Heart left ventricle (tissue), 16 donors: ENCODE measurements around the gene OPN1SW. TPM values are rescaled to one million over a fixed set of nuclear protein-coding genes. Genes with fewer than 3 reads are reported as not detected.

Experiments used
- ATAC-seq, 4 donors: fragments of 200-7000 bp; cut with Tn5 transposase; one replicate each; pipeline ENCODE4 v1.9.1; 2020 to 2022; ENCODE audit warnings: moderate library complexity in 4 of 4, mild to moderate bottlenecking in 3 of 4, moderate number of reproducible peaks in 1 of 4
- DNase-seq, 5 donors: peaks; one replicate each; pipeline ENCODE4 v3.0.0-alpha.2; 2020
- H3K27ac ChIP-seq, 12 donors: fragments of 200-600 bp; sonication (generic) in 4 of 12; one replicate each; pipeline versions ENCODE4 v1.5.0 to v1.8.0; 2016 to 2022; ENCODE audit warnings: mild to moderate bottlenecking in 2 of 12
- H3K27me3 ChIP-seq, 9 donors: fragments of 200-600 bp; sonication (generic) in 2 of 9; one replicate each; pipeline versions ENCODE4 v1.5.1 to v1.8.0; 2016 to 2022; ENCODE audit warnings: mild to moderate bottlenecking in 3 of 9
- H3K36me3 ChIP-seq, 9 donors: fragments of 200-600 bp; sonication (generic) in 2 of 9; one replicate each; pipeline versions ENCODE4 v1.5.0 to v1.8.0; 2018 to 2022; ENCODE audit warnings: mild to moderate bottlenecking in 2 of 9
- H3K4me1 ChIP-seq, 12 donors: fragments of 200-600 bp; sonication (generic) in 4 of 12; one replicate each; pipeline versions ENCODE4 v1.5.0 to v1.8.0; 2016 to 2022; ENCODE audit warnings: mild to moderate bottlenecking in 3 of 12
- H3K4me3 ChIP-seq, 12 donors: fragments of 200-600 bp; sonication (generic) in 4 of 12; one replicate each; pipeline versions ENCODE4 v1.5.0 to v1.8.0; 2017 to 2022; ENCODE audit warnings: mild to moderate bottlenecking in 9 of 12, moderate library complexity in 4 of 12
- H3K9me3 ChIP-seq, 12 donors: fragments of 200-600 bp; sonication (generic) in 4 of 12; one replicate each; pipeline versions ENCODE4 v1.5.0 to v1.8.0; 2016 to 2022; ENCODE audit warnings: mild to moderate bottlenecking in 1 of 12
- CTCF ChIP-seq, 12 donors: fragments of 200-600 bp; sonication (generic) in 4 of 12; IDR thresholded peaks; one replicate each; pipeline versions ENCODE4 v1.5.0 to v1.8.0; 2018 to 2022; ENCODE audit warnings: antibody characterized with exemption in 12 of 12, mild to moderate bottlenecking in 5 of 12
- POLR2A ChIP-seq, 2 donors: fragments of 450-650 bp; IDR thresholded peaks; one replicate each; pipeline ENCODE4 v1.6.1; 2017; ENCODE audit warnings: antibody characterized with exemption in 2 of 2, mild to moderate bottlenecking in 2 of 2, moderate library complexity in 2 of 2
- WGBS, 4 donors: extraction: QIAGEN DNeasy Blood & Tissue Kit in 2 of 4; methylation state at CpG; one replicate each; pipeline versions ENCODE4 v1.1.5 to v1.1.7; 2013 to 2018; 5-methylcytosine and 5-hydroxymethylcytosine counted together
- intact Hi-C, 10 donors: fragments of 100-400 bp; cut with DNase I; formaldehyde crosslinking; loops; one replicate each; pipeline versions ENCODE4 v1.11.1 to v1.14.2; 2022
- polyA plus RNA-seq, 2 donors: library from polyadenylated mRNA; stranded (reverse); fragments of 200-250 nt; gene quantifications; one replicate each; pipeline ENCODE4 v1.2.3, GENCODE V29; 2013
- total RNA-seq, 9 donors: library from RNA; depleted of rRNA in 2 of 9; stranded (reverse); fragments of >200 nt in 2 of 9; fragmentation: NEBNext Ultra II Directional in 3 of 9; extraction: Animal tissue kit (Norgen Biotek cat#: 25700) in 3 of 9; gene quantifications; one replicate each; pipeline versions ENCODE4 v1.1.0 to v1.2.4, GENCODE V29; 2016 to 2023
- donor health status: ischemic (EF 13 %, LVEDD 7.1; RV severe dilation, severe dysfunction).
- donor health status: healthy with polysubstance abuse.
- donor health status: DM: no; HTN: yes; CAD: no.
- donor health status: DM: no; HTN: no; CAD: no.
- donor health status: ischemic (EF 25% LVEDD 6.9; RV normal size, moderate dysfunction).
- donor health status: ischemic (EF 25% LVEDD 5.7; RV mildly dilated, moderate dysfunction).
- donor health status: healthy.
- donor health status: DM: yes; HTN: yes; CAD: no.
- donor health status: ischemic (EF 35%, LVEDD 5.7; RV mildly dilated, moderate dysfunction).
- donor health status: nonischemic (EF 11% LVEDD 7.7; RV severe dilation, severe dysfunction).
- donor health status: DM: yes; HTN: yes; CAD: no.
- donor health status: PGD.
- donor health status: ischemic (EF 29% LVEDD 5.4; RV normal size, mild dysfunction).
- donor health status: nonischemic (EF 23%, LVEDD 6.1; RV moderate dilation, normal function).

The OPN1SW gene
- total and polyA plus RNA-seq, 11 donors, result not detected

- intact Hi-C loops, result loop anchor here in 3 of 10 donors (5.0 to 10.0 kb wide), 2 partner anchors 35 to 117 kb away; partner anchors contain the start of gene ATP6V1F (in 2 of the 3)
- Histone ChIP-seq H3K36me3 (peaks cover 0 to 54% (median 48%) of the 10 kb centered on the region in 9 donors), H3K27me3 (no peaks in the 10 kb centered on the region), H3K27ac (no peak overlapping the region), H3K4me1 (peaks cover 0 to 51% (median 32%) of the 10 kb centered on the region in 12 donors), H3K9me3 (no peaks in the 10 kb centered on the region), H3K4me3 (no peak overlapping the region)
- DNase-seq (no peak), ATAC-seq (no peak)
- WGBS, 4 donors, result 65 to 78% (median 73%) methylated on average over 6 of the region's 6 CpGs
- TF ChIP-seq POLR2A (IDR thresholded peaks at IDR 0.05), result no peak
- no peak for TF ChIP-seq CTCF (IDR thresholded peaks at IDR 0.05)
Observed at GRCh38 chr7:128747327-128748079, 28.1 kb downstream of the OPN1SW start.

- WGBS, 4 donors, result 66 to 82% (median 76%) methylated on average over 1 of the region's 1 CpG
Observed at GRCh38 chr7:128745706-128746105, 29.9 kb downstream of the OPN1SW start.

GRCh38 chr7:128744366-128744905 is 31.2 kb downstream of the OPN1SW start:
- DNase-seq (no peak), ATAC-seq (no peak)
- H3K4me3 ChIP-seq, result no peak overlapping the region
- no peaks in the 10 kb centered on the region for H3K27me3 ChIP-seq
- intact Hi-C loops, result loop anchor here in 3 of 10 donors (5.0 to 10.0 kb wide), 3 partner anchors 83 to 120 kb away; partner anchors contain the start of gene ATP6V1F (in 3 of the 3)
- TF ChIP-seq POLR2A (IDR thresholded peaks at IDR 0.05) (no peak), CTCF (IDR thresholded peaks at IDR 0.05) (no peak)
- peaks cover 7 to 68% (median 52%) of the 10 kb centered on the region in 12 donors for H3K4me1 ChIP-seq
- H3K9me3 ChIP-seq, result no peaks in the 10 kb centered on the region
- H3K27ac ChIP-seq, result no peak overlapping the region
- WGBS, 4 donors, result 51 to 63% (median 59%) methylated on average over 2 of the region's 2 CpGs
- H3K36me3 ChIP-seq, result peaks cover 0 to 24% (median 17%) of the 10 kb centered on the region in 9 donors

More at GRCh38 chr7:128745706-128746105, 29.9 kb downstream of the OPN1SW start:
- no peak overlapping the region for H3K27ac ChIP-seq
- peaks cover 7 to 58% (median 44%) of the 10 kb centered on the region in 12 donors for H3K4me1 ChIP-seq
- DNase-seq (no peak), ATAC-seq (no peak)
- peaks cover 0 to 37% (median 30%) of the 10 kb centered on the region in 9 donors for H3K36me3 ChIP-seq
- H3K27me3 ChIP-seq, result no peaks in the 10 kb centered on the region
- H3K9me3 ChIP-seq, result no peaks in the 10 kb centered on the region
- TF ChIP-seq CTCF (IDR thresholded peaks at IDR 0.05) (no peak), POLR2A (IDR thresholded peaks at IDR 0.05) (no peak)
- H3K4me3 ChIP-seq, result no peak overlapping the region
- intact Hi-C loops, result loop anchor here in 3 of 10 donors (5.0 to 10.0 kb wide), 2 partner anchors 37 to 119 kb away; partner anchors contain the start of gene ATP6V1F (in 2 of the 3)
